Activated T-cell treated with anti-CD3 and anti-CD28 coated beads, Interleukin-2, amount 50 U/mL, for 4 hours (primary cell): ENCODE measurements around the gene MEIOSIN. TPM values are rescaled to one million over a fixed set of nuclear protein-coding genes. Genes with fewer than 3 reads are reported as not detected.
"Not testable (repeated sequence)": the region's sequence is repeated elsewhere in the genome, so short reads cannot be mapped to it uniquely, and the experiment has no call there.

ENCODE experiments used
- ATAC-seq, 2 donors: fragments of 200-7000 bp; cut with Tn5 transposase; one replicate each; pipeline ENCODE4 v1.10.0; 2021
- DNase-seq: peaks from one replicate; pipeline ENCODE4 v3.0.0-alpha.2; 2020
- H3K27me3 Mint-ChIP-seq: one replicate; pipeline ENCODE4 v1.8.0; 2021; ENCODE audit warnings: low read depth, mixed read lengths
- H3K36me3 Mint-ChIP-seq: one replicate; pipeline ENCODE4 v1.8.0; 2022; ENCODE audit warnings: mixed read lengths; ENCODE audit not compliant: insufficient read depth
- H3K4me1 Mint-ChIP-seq: one replicate; pipeline ENCODE4 v1.8.0; 2021; ENCODE audit warnings: low read depth, mixed read lengths
- H3K4me3 Mint-ChIP-seq: one replicate; pipeline ENCODE4 v1.8.0; 2021; ENCODE audit warnings: mild to moderate bottlenecking, moderate library complexity, mixed read lengths
- H3K9me3 Mint-ChIP-seq: one replicate; pipeline ENCODE4 v1.8.0; 2021; ENCODE audit warnings: mixed read lengths
- total RNA-seq, 3 donors: library from RNA; stranded (reverse); gene quantifications; one replicate each; pipeline ENCODE4 v1.2.1, GENCODE V29; 2021

MEIOSIN gene
- total RNA-seq, 3 donors from 2014 or later: not detected

- no peak for DNase-seq
- peaks cover 10% of the 10 kb centered on the region for H3K27me3 Mint-ChIP-seq
- ATAC-seq: no peak
- no peaks in the 10 kb centered on the region for H3K4me1 Mint-ChIP-seq
- H3K4me3 Mint-ChIP-seq: no peak overlapping the region
- no peaks in the 10 kb centered on the region for H3K9me3 Mint-ChIP-seq
- no peaks in the 10 kb centered on the region for H3K36me3 Mint-ChIP-seq
Measured at GRCh38 chr19:45747513-45747912, 14.3 kb downstream of the MEIOSIN start.

- H3K4me3 Mint-ChIP-seq, H3K4me1 Mint-ChIP-seq, H3K9me3 Mint-ChIP-seq, H3K27me3 Mint-ChIP-seq, H3K36me3 Mint-ChIP-seq, DNase-seq, ATAC-seq: not testable (repeated sequence)
Measured at GRCh38 chr19:45751483-45751882, 18.2 kb downstream of the MEIOSIN start.

DNA sequence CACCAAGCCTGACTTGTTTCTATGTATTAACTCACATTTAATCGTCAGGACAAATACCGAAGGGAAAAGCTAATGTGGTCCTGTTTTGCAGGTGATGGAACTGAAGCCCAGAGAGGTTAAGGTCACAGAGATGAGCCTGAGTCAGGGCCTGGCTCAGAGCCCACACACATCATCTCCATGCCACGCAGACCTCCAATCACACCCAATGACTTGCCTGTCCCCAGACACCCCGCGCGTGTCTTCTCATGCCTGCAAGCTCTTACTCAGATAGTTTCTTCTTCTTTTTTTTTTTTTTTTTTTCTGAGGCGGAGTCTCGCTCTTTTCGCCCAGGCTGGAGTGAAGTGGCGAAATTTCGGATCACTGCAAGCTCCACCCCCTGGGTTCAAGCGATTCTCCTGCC lies 19.4 kb downstream of the MEIOSIN start:
- H3K27me3 Mint-ChIP-seq: no peaks in the 10 kb centered on the region
- H3K4me1 Mint-ChIP-seq: no peaks in the 10 kb centered on the region
- no peaks in the 10 kb centered on the region for H3K36me3 Mint-ChIP-seq
- no peak for DNase-seq
- ATAC-seq: no peak
- H3K9me3 Mint-ChIP-seq: no peaks in the 10 kb centered on the region
- no peak overlapping the region for H3K4me3 Mint-ChIP-seq

DNA sequence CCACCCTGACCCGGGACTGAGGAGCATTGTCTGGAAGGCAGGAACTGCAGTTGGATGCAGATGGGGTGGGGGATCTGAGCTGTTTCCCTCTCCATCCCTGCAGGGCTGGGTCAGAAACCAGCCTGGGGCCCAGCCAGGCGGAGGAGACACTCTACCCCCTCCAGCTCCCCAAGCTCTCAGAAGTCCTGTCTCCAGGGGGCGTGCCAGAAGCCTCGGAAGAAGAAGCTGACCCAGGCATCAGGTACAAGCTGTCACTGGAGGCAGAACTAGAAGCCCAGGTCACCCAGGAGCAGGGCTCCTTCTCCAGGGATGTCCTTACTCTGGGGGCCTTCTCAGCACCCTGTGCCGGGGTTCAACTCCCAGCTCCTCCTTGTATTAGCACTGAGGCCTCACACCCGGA lies 20.3 kb downstream of the MEIOSIN start:
- H3K27me3 Mint-ChIP-seq: no peaks in the 10 kb centered on the region
- ATAC-seq (no peak), DNase-seq (no peak)
- H3K4me1 Mint-ChIP-seq: no peaks in the 10 kb centered on the region
- H3K36me3 Mint-ChIP-seq: no peaks in the 10 kb centered on the region
- H3K4me3 Mint-ChIP-seq: no peak overlapping the region
- no peaks in the 10 kb centered on the region for H3K9me3 Mint-ChIP-seq

DNA sequence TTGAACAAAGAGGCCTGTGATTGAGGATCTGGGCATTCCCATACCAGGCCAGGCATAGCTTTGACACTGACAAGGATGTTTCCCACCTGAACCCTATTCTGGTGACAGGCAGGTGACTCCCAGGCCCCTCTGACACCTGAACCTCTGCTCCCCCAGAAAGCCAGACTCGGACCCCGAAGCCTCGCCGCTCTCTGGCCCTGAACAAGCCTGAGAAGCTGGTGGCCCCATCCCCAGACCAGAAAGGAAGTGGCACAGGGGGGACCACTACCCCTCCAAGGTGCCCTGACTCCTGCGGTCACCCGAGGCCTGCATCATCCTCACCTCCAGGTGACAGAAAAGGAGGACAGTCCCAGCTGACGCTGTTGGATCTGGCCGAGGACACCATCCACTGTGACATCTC lies 21.1 kb downstream of the MEIOSIN start:
- H3K27me3 Mint-ChIP-seq: no peaks in the 10 kb centered on the region
- no peak for ATAC-seq
- DNase-seq: no peak
- H3K9me3 Mint-ChIP-seq: no peaks in the 10 kb centered on the region
- H3K4me3 Mint-ChIP-seq: no peak overlapping the region
- no peaks in the 10 kb centered on the region for H3K4me1 Mint-ChIP-seq
- H3K36me3 Mint-ChIP-seq: no peaks in the 10 kb centered on the region

DNA sequence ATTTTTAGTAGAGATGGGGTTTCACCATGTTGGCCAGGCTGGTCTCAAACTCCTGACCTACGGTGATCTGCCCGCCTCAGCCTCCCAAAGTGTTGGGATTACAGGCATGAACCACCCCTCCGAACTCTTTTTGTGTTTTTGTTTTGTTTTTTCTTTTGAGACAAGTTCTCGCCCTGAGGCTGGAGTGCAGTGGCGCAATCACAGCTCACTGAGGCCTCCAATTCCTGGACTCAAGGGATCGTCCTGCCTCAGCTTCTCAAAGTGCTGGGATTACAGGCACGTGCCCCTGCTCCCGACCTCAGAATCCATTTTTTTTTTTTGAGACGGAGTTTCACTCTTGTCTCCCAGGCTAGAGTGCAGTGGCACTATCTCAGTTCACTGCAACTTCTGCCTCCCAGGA lies 24.5 kb downstream of the MEIOSIN start:
- H3K9me3 Mint-ChIP-seq: no peaks in the 10 kb centered on the region
- no peaks in the 10 kb centered on the region for H3K4me1 Mint-ChIP-seq
- ATAC-seq: no peak
- H3K36me3 Mint-ChIP-seq: no peaks in the 10 kb centered on the region
- no peak for DNase-seq
- H3K27me3 Mint-ChIP-seq: peaks cover 2% of the 10 kb centered on the region
- H3K4me3 Mint-ChIP-seq: no peak overlapping the region

- ATAC-seq (no peak), DNase-seq (no peak)
- Mint-ChIP-seq H3K27me3 (peaks cover 2% of the 10 kb centered on the region), H3K4me3 (no peak overlapping the region), H3K9me3 (no peaks in the 10 kb centered on the region), H3K4me1 (no peaks in the 10 kb centered on the region), H3K36me3 (no peaks in the 10 kb centered on the region)
Measured at GRCh38 chr19:45758921-45759320, 25.7 kb downstream of the MEIOSIN start.

DNA sequence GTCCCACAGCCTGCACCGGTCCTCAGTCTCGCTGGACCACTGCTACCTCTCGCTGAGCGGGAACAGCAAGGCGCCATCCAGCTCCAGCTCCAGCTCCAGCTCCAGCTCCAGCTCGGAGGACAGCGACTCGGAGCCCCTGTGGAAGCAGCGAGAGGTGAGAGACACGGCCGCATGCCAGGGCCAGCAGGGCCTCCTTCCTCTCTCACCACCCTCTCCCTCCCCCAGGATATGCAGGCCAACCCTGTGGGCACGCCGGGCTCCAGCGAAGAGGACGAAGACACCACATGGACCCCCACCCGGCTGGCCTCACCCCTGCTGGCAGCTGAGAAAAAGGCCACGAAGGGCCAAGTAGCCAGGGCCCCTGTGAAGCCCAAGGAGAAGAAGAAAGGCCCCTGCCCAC lies 28.5 kb downstream of the MEIOSIN start:
- H3K9me3 Mint-ChIP-seq: no peaks in the 10 kb centered on the region
- peaks cover 17% of the 10 kb centered on the region for H3K27me3 Mint-ChIP-seq
- no peaks in the 10 kb centered on the region for H3K4me1 Mint-ChIP-seq
- DNase-seq (no peak), ATAC-seq (no peak)
- no peaks in the 10 kb centered on the region for H3K36me3 Mint-ChIP-seq
- no peak overlapping the region for H3K4me3 Mint-ChIP-seq

- no peaks in the 10 kb centered on the region for H3K9me3 Mint-ChIP-seq
- no peak for ATAC-seq
- no peak overlapping the region for H3K4me3 Mint-ChIP-seq
- peaks cover 17% of the 10 kb centered on the region for H3K27me3 Mint-ChIP-seq
- no peaks in the 10 kb centered on the region for H3K36me3 Mint-ChIP-seq
- no peaks in the 10 kb centered on the region for H3K4me1 Mint-ChIP-seq
- no peak for DNase-seq
Measured at GRCh38 chr19:45762870-45763631, 29.8 kb downstream of the MEIOSIN start.

DNA sequence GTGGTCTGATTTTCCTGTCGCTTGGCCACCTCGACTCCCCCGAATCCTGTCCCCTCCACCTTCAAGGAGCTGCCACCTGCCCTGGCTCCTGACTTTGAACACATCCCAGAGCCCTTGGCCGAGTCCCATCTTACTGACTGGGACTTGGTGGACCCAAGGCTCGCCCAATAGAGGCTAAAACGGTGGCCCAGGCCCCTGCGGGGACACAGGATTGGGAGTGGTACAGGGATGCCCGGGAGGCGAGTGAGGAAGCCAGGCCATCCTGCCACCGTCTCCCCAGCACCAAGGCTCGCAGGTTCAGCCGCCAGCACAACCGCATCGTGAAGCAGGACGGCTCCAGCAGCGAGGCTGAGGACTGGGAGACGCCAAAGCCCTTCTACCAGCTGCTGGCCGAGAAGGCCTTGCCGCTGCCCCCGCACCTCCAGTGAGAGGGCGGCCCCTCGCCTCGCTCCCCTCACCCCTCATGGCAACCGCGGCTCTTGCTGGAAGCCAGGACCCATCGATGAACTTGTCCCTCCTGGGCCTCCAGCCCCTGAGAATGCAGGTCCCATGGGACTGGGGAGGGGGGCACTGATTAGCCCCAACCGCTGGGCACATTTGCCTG lies 30.6 kb downstream of the MEIOSIN start:
- H3K4me1 Mint-ChIP-seq: no peaks in the 10 kb centered on the region
- H3K27me3 Mint-ChIP-seq: peaks cover 17% of the 10 kb centered on the region
- no peak overlapping the region for H3K4me3 Mint-ChIP-seq
- no peaks in the 10 kb centered on the region for H3K36me3 Mint-ChIP-seq
- no peaks in the 10 kb centered on the region for H3K9me3 Mint-ChIP-seq
- DNase-seq (no peak), ATAC-seq (no peak)

GRCh38 chr19:45764475-45764874 lies 31.2 kb downstream of the MEIOSIN start:
- no peak for DNase-seq
- Mint-ChIP-seq H3K9me3 (no peaks in the 10 kb centered on the region), H3K4me3 (no peak overlapping the region), H3K27me3 (peaks cover 17% of the 10 kb centered on the region), H3K4me1 (peaks cover 2% of the 10 kb centered on the region), H3K36me3 (no peaks in the 10 kb centered on the region)
- ATAC-seq: no peak

- DNase-seq (no peak), ATAC-seq (no peak)
- H3K36me3 Mint-ChIP-seq: no peaks in the 10 kb centered on the region
- peaks cover 17% of the 10 kb centered on the region for H3K27me3 Mint-ChIP-seq
- no peak overlapping the region for H3K4me3 Mint-ChIP-seq
- H3K9me3 Mint-ChIP-seq: no peaks in the 10 kb centered on the region
- H3K4me1 Mint-ChIP-seq: peaks cover 6% of the 10 kb centered on the region
Measured at GRCh38 chr19:45764945-45765701, 31.9 kb downstream of the MEIOSIN start.

GRCh38 chr19:45765702-45766295 lies 32.6 kb downstream of the MEIOSIN start:
- no peak for DNase-seq
- peak overlapping the region; percentile 41 for H3K4me3 Mint-ChIP-seq
- peaks cover 8% of the 10 kb centered on the region for H3K4me1 Mint-ChIP-seq
- ATAC-seq: no peak
- no peaks in the 10 kb centered on the region for H3K36me3 Mint-ChIP-seq
- peaks cover 14% of the 10 kb centered on the region for H3K27me3 Mint-ChIP-seq
- no peaks in the 10 kb centered on the region for H3K9me3 Mint-ChIP-seq

DNA sequence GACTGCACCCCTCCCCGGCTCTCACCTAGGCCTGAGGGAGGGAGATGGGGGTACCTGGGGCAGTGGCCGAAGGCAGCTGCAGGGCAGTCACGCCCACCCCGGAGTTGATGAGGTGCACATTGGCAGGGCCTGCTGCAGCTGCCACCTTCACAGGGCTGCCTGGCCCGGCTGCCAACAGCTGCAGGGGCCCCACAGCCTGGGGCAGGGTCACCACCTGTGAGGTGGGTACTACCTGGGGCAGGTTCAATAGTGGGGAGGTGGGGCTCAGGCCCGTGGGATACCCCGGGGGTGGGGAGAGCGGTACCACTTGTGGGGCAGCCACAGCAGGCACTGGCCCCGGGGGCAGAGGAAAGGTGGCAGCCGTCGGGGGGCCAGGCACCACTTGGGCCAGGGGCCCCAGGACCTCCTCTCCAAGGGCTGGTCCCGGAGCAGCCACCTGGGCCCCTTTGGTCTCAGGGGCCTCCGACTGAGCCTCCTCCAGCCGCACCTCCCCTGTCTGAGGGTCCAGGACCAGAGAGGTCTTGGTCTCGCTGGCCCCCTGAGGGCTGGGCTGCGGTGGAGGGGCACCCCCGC lies 33.1 kb downstream of the MEIOSIN start:
- DNase-seq: no peak
- no peak for ATAC-seq
- Mint-ChIP-seq H3K9me3 (no peaks in the 10 kb centered on the region), H3K27me3 (peaks cover 14% of the 10 kb centered on the region), H3K4me1 (peaks cover 12% of the 10 kb centered on the region), H3K36me3 (no peaks in the 10 kb centered on the region), H3K4me3 (no peak overlapping the region)
